GM19372 (cell line): ENCODE measurements around the gene CRACDL.

Source experiments
- ATAC-seq: cut with Tn5 transposase; IDR thresholded peaks from one replicate; pipeline ENCODE4 v1.9.1; 2021; ENCODE audit warnings: mild to moderate bottlenecking, low read depth, moderate library complexity; ENCODE audit not compliant: unreplicated experiment

CRACDL gene

GRCh38 chr2:98790221-98790620 is 145.8 kb downstream of the CRACDL start:
- no peak for ATAC-seq

- no peak for ATAC-seq
These were observed 148.3 kb downstream of the CRACDL start for GRCh38 chr2:98787700-98788099.

- no peak for ATAC-seq
These were observed 149.8 kb downstream of the CRACDL start for GRCh38 chr2:98786179-98786578.

- no peak for ATAC-seq
These were observed 153.5 kb downstream of the CRACDL start for GRCh38 chr2:98782570-98782969.

GRCh38 chr2:98781822-98782221 is 154.2 kb downstream of the CRACDL start:
- ATAC-seq = no peak

GRCh38 chr2:98778741-98779483 is 157.1 kb downstream of the CRACDL start:
- no peak for ATAC-seq

- ATAC-seq = no peak
These were observed 157.9 kb downstream of the CRACDL start for GRCh38 chr2:98778151-98778550.

GRCh38 chr2:98777710-98778109 is 158.3 kb downstream of the CRACDL start:
- no peak for ATAC-seq

GRCh38 chr2:98777076-98777475 is 158.9 kb downstream of the CRACDL start:
- no peak for ATAC-seq

- no peak for ATAC-seq
These were observed 159.9 kb downstream of the CRACDL start for GRCh38 chr2:98776136-98776535.

- no peak for ATAC-seq
These were observed 160.7 kb downstream of the CRACDL start for GRCh38 chr2:98775146-98775986.

GRCh38 chr2:98773907-98774306 is 162.1 kb downstream of the CRACDL start:
- no peak for ATAC-seq

- no peak for ATAC-seq
These were observed 162.9 kb downstream of the CRACDL start for GRCh38 chr2:98773169-98773568.

- ATAC-seq = no peak
These were observed 163.5 kb downstream of the CRACDL start for GRCh38 chr2:98772536-98772935.

GRCh38 chr2:98771721-98772524 is 164.1 kb downstream of the CRACDL start:
- no peak for ATAC-seq

GRCh38 chr2:98771264-98771663 is 164.8 kb downstream of the CRACDL start:
- no peak for ATAC-seq

- no peak for ATAC-seq
These were observed 166.2 kb downstream of the CRACDL start for GRCh38 chr2:98769784-98770183.

- no peak for ATAC-seq
These were observed 166.9 kb downstream of the CRACDL start for GRCh38 chr2:98769114-98769476.

GRCh38 chr2:98768384-98769113 is 167.5 kb downstream of the CRACDL start:
- ATAC-seq = no peak

- no peak for ATAC-seq
These were observed 171.5 kb downstream of the CRACDL start for GRCh38 chr2:98764499-98764898.
